ENCODE measurements around the gene MB.

The MB gene

DNA sequence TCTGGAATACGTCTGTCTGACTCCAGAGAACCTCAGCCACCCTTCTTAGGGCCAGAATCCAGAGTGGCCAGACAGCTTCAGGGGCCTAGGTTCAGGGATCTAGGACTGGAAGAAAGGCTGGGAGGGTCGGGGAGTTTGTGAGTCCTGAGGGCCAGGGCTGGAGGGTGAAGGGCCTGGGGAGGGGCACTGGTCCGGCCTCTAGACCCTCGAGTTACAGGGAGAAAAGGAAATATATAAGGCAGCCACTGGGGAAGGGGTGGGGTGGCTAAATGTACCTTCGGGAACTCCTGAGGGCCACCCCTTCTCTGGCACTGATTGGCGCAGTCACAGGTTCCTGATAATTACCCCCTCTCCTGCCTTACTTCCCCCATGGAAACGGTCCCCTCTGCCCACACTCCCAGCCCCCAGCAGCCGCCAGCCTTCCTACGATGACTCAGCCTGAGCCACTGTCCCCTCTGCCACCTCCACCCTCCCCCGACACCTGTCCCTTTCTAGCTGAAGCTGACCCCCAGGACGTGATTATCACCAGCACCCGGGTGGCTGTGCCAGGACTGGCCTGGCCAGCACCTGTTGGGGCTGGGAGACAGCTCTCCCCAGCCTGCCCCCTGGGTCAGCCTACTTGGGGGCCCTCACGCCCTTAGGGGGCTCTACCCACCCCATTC lies 26.4 kb downstream of the MB start:
- TF ChIP-seq ZNF274 (IDR thresholded peaks at IDR 0.05; ENCODE audit: low read depth, low read length): no peak
- no peak overlapping the region for H3K4me3 ChIP-seq (ENCODE audit: low read length)

DNA sequence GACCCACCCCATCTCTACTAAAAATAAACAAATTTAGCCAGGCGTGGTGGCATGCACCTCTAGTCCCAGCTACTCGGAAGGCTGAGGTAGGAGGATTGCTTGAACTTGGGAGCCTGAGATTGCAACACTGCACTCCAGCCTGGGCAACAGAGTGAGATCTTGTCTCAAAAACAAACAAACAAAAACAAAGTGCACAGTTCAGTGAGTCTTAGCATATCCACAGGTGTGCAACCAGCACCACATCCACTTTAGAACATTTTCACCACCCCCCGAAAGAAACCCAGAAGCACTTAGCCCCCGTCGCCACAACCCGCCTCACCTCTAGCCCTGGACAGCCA lies 27.4 kb downstream of the MB start:
- no peak overlapping the region for H3K4me3 ChIP-seq (ENCODE audit: low read length)
- no peak for TF ChIP-seq ZNF274 (IDR thresholded peaks at IDR 0.05; ENCODE audit: low read depth, low read length)

DNA sequence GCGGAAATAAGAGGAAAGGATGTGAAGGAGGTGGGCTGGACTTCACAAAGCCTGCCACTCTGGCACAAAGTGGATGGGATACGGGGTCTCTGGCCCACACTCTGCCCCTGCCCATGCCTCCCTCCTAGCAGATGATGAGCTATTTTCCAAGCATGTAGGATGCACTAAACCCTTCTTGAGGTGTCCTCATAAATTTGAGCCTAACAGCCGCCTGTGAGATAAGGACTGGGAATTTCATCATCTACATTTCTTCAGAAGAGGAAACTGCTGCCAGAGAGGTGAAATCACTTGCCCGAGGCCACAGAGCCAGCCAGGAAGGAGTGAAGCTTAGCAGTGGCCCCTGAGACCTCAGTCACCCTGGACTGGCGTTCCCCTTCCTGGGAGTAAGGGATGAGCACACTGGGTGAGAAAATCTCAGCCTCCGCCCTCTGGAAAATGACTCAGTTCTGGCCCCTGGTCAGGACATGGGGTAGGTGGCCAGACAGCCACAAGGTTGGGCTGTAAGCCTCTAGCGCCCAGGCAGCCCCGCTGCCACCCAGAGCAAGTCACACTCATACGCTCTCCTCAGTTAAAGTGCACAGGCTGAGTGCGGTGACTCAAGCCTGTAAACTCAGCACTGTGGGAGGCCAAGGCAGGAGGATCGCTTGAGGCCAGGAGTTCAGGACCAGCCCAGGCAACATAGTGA lies 27.9 kb downstream of the MB start:
- TF ChIP-seq ZNF274 (IDR thresholded peaks at IDR 0.05; ENCODE audit: low read depth, low read length): no peak
- H3K4me3 ChIP-seq (ENCODE audit: low read length): no peak overlapping the region

DNA sequence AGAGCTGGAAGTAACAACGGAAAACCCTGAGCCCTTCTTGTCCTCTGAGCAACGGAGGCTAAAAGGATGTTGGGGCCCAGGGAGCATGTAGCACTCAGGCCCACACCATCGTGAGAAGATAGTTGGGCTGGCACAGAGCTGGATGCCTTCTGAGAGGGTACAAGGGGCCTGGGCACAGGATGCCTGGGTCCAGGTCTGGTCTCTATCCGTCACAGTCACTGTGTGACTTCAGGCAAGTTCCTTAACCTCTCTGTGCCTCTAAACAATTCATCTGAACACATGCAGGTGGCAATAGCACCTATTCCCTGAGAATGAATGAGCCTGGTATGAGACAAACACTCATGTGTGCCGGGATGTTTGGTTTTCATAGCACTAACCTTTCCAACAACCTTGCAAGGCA lies 29.2 kb downstream of the MB start:
- no peak for TF ChIP-seq ZNF274 (IDR thresholded peaks at IDR 0.05; ENCODE audit: low read depth, low read length)
- no peak overlapping the region for H3K4me3 ChIP-seq (ENCODE audit: low read length)

DNA sequence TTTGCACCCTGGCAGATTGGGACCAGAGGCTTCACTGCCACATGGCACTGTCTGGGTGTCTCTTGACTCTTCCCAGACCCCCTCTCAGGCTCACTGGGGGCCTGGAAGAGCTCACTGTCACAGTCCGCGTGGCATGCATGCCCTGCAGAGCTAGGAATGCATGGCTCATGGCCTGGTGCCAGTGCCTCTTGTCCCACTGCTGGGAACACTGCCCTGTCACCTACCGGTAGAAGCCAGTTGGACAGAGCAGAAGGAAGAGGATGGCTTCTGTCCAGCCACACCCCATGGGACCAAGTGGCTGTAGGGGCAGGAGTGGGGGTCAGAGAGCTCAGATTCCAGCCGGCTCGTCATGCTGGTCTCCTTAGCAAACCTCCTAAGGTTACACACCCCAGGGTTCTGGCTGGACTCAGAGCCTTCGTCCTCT lies 29.7 kb downstream of the MB start:
- TF ChIP-seq ZNF274 (IDR thresholded peaks at IDR 0.05; ENCODE audit: low read depth, low read length): no peak
- H3K4me3 ChIP-seq (ENCODE audit: low read length): no peak overlapping the region

DNA sequence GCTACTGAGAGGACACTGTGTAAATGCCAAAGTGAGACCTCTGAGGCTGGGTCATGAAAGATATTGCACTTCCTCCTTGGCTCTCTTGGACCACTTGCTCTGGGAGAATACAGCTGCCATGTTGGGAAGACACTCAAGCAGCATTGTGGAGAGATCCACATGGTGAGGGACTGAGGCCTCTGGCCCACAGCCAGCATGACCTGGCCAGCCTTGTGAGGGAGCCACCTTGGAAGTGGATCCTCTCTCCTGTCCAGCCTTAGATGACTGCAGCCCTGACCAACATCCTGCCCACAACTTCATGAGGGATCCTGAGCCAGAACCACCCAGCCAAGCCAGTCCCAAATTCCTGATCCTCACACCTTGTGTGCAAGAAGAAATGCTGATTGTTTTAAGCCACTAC lies 30.4 kb downstream of the MB start:
- H3K4me3 ChIP-seq (ENCODE audit: low read length): no peak overlapping the region
- no peak for TF ChIP-seq ZNF274 (IDR thresholded peaks at IDR 0.05; ENCODE audit: low read depth, low read length)

DNA sequence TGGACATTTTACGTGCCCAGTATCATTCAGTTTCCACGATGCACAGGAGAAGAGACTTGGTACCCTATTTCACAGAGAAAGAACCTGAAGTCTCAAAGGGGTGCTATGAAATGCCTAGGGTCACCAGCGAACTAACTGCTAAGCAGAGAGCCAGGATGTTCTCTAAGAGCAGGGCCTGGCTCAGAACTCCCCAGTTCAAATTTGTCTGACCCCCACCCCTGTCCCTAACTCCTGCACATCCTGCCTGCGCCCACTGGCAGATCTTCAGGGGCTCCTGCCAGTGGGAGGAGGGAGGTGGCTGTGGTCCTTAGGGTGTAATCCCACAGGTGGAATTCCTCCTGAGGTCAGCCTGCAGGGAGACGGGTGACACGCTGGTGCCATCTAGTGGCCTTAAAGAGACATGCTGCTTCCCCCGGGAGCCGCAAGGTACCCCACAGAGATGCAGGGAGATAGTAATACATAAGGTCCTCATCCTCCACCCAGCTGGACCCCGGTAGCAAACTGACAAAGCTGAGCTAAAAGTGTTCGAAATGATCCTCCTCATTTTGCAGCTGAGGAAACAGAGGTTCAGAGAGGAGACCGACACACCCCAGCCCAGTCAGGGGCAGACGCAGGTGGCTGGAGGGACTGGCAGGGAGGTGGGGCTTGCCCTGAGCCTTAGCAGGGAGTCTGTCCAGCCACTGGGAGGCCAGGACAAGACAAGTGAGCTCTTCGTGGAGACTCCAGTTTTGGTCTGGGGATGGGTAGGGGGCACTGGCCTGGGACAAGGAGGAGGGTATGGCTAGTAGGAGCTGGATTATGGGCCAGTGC lies 34.1 kb downstream of the MB start:
- no peak for TF ChIP-seq ZNF274 (IDR thresholded peaks at IDR 0.05; ENCODE audit: low read depth, low read length)

DNA sequence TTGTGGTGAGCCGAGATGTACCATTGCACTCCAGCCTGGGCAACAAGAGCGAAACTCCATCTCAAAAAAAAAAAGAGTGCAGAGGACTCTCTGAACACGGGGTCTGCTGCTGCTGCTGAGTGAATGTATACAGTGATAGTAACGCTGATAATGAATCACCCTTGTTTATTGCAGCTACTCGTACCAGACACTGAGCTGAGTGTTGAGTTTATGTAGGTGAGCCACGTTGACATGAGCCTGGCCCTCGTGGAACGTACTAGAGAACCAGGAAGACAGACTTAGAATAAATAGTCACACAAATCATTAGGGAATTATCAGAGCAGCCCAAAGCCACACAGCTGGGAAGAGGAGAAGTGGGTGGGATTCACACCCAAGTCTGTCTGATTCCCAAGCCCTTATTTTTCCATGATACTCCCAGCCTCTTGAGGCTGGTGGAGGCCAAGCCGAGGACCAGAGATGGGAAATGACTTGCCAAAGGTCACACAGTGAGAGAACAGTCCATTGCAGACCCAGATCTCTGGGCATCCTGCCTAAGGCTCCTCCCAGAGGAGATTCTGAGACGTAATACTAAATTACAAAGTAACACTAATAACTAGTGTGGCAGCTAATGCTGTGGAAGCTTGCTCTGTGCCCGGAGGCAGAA lies 34.8 kb downstream of the MB start:
- no peak overlapping the region for H3K4me3 ChIP-seq (ENCODE audit: low read length)
- TF ChIP-seq ZNF274 (IDR thresholded peaks at IDR 0.05; ENCODE audit: low read depth, low read length): no peak

More for the DNA sequence above, 34.1 kb downstream of the MB start:
- H3K4me3 ChIP-seq (ENCODE audit: low read length): no peak overlapping the region

DNA sequence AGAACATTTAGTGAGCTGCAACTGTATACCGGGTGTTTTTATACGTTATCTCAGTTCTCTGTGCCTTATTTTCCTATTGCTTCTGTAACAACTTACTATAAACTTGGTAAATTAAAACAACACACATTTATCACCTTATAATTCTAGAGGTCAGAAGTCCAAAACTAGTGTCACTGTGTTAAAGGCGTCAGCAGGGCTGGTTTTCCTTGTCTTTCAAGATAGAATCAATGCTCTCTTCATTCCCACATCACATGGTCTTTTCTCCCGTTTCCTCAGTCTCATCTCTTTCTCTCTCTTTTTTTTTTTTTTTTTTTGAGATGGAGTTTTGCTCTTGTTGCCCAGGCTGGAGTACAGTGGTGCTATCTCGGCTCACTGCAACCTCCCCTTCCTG lies 36.1 kb downstream of the MB start:
- H3K4me3 ChIP-seq (ENCODE audit: low read length): no peak overlapping the region
- TF ChIP-seq ZNF274 (IDR thresholded peaks at IDR 0.05; ENCODE audit: low read depth, low read length): no peak

DNA sequence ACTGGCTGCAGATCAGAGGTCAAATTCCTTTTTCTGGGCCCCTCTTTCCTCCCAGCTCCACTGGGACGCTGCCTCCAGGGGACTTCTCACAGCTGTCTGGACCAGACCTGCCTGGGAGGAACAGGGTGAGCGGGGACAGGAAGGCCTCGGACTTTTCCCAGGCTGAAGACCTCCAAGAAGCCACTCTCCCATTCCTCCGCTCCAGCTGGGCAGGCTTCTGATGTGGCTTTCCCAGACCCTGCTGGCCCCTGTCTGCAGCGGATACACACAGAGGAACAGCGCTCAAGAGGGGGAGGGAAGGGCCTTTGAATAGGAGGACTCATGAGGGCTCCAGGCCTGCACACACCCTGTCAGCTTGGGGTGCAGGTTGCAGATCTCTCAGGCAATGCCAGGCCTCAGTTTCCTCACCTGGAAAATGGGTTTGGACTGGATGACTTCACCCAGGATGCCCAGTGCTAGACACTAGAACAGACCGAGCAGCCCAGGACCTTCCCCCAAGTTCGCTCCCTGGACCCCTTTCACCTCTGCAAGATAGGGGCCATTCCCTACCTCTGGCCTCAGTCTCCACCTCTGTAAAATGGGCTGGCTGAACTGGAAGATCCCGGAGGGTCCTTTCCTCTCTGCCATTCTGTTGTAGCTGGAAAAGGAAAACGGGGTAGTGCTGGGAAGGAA lies 36.6 kb downstream of the MB start:
- H3K4me3 ChIP-seq (ENCODE audit: low read length): no peak overlapping the region
- TF ChIP-seq ZNF274 (IDR thresholded peaks at IDR 0.05; ENCODE audit: low read depth, low read length): no peak

DNA sequence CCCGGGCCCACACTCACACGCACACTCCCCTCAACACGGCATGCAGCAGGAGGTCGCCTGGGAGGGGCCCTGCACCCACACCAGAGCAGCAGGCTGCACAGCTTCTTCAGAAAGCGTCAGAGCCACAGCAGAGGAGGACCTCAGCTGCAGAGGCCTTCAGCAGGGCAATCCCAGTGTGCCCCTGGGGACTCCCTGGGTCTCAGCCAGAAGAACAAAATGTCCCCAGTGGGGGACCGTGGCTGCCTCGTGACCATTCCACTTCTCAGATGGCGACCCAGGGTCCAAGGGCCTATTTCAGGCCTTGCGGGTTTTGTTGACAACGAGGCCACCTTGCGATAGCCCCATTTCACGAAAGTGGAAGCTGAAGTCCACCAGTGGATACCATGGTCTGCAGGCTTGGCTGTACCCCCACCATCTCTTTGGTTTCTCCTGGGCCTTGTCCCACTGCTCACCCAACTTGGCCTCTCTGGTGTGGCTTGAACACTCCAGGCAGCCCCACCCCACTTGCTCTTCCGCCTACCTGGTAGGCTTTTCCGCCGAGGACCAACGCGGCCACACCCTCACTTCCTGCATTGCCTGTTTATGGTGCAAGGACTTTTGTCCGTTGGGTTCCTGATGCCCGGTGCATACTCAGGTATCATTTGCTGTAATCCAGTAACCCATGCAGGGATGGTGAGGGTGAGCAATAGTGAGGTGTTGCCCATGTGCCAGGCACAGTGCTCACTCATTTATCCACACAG lies 38.1 kb downstream of the MB start:
- no peak for TF ChIP-seq ZNF274 (IDR thresholded peaks at IDR 0.05; ENCODE audit: low read depth, low read length)
- H3K4me3 ChIP-seq (ENCODE audit: low read length): no peak overlapping the region

DNA sequence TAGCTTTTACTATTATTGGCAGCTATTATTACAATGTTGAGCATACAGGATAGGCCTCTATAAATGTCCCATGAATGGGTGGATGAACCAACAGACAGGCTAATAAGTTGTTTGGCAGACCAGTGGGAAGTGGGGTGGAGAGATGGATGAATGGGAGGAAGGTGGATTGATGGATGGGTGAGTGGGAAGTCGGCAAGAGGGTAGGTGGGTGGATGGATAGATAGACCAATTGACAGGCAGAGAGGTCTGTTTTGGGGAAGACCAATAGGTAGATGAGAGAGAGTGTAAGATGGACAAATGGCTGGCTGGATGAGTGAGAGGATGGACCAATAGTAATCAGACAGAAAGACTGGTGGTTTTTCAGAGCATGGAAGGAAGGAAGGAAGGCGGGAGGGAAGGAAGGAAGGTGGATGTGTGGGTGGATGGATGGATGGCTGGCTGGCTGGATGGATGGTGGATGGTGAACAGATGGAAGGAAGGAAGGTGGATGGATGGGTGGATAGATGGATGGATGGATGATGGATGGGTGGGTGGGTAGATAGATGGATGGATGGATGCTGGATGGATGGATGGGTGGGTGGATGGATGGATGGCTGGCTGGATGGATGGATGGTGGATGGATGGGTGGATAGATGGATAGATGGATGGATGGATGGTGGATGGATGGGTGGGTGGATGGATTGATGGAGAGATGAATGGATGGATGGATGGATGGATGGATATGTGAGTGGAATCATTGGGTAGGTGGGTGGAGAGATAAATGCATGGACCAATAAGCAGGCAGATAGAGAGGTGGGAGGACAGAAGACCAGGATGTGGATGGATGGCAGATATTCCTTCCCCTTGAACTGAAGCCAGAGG lies 39.1 kb downstream of the MB start:
- no peak overlapping the region for H3K4me3 ChIP-seq (ENCODE audit: low read length)
- no peak for TF ChIP-seq ZNF274 (IDR thresholded peaks at IDR 0.05; ENCODE audit: low read depth, low read length)

DNA sequence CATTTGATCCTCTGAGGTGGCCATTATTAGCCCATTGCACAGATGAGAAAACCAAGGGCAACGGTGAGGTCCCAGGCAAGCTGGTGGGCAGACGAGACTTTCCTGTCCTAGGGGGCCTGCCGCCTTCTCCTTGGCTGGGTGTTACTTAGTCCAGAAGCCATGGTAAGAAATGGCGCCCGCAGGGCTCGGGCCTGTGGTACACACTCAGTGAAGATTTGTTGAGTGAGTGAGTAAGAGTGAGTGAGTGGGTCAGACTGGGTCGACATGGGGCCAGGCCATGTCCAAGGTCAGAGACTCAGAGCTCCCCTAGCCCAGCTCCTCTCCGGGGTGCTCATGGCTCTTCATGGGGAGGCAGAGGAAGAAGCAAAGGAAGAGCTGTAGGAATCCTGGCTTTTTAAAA lies 40.5 kb downstream of the MB start:
- TF ChIP-seq ZNF274 (IDR thresholded peaks at IDR 0.05; ENCODE audit: low read depth, low read length): no peak
- H3K4me3 ChIP-seq (ENCODE audit: low read length): no peak overlapping the region
